Effector memory CD4-positive, alpha-beta T cell (primary cell): ENCODE results near the gene TMTC1.

Experiments
- DNase-seq, 3 donors: peaks; one replicate each; pipeline ENCODE4 v3.0.0-alpha.2; 2020
- H3K27ac ChIP-seq: 2 replicates; pipeline ENCODE4 v1.7.0; 2013; ENCODE audit warnings: mild to moderate bottlenecking, low read length, moderate library complexity; ENCODE audit not compliant: insufficient read depth, poor library complexity, severe bottlenecking
- H3K27me3 ChIP-seq: replicated peaks from 2 replicates; pipeline ENCODE4 v1.7.0; 2013; ENCODE audit warnings: mild to moderate bottlenecking, low read length; ENCODE audit not compliant: insufficient read depth, control insufficient read depth, poor library complexity, severe bottlenecking
- H3K36me3 ChIP-seq: 2 replicates; pipeline ENCODE4 v1.7.0; 2013; ENCODE audit warnings: mild to moderate bottlenecking, low read length, moderate library complexity; ENCODE audit not compliant: control insufficient read depth, insufficient read depth
- H3K4me1 ChIP-seq: 2 replicates; pipeline ENCODE4 v1.7.0; 2013; ENCODE audit warnings: low read length, mild to moderate bottlenecking; ENCODE audit not compliant: control insufficient read depth, insufficient read depth, poor library complexity, severe bottlenecking
- H3K4me3 ChIP-seq: 2 replicates; pipeline ENCODE4 v1.7.0; 2013; ENCODE audit warnings: low read length, low read depth, mild to moderate bottlenecking; ENCODE audit not compliant: insufficient read depth, poor library complexity, severe bottlenecking
- H3K9me3 ChIP-seq: 2 replicates; pipeline ENCODE4 v1.7.0; 2013; ENCODE audit warnings: mild to moderate bottlenecking, low read length, moderate library complexity; ENCODE audit not compliant: control insufficient read depth

Gene TMTC1

DNA sequence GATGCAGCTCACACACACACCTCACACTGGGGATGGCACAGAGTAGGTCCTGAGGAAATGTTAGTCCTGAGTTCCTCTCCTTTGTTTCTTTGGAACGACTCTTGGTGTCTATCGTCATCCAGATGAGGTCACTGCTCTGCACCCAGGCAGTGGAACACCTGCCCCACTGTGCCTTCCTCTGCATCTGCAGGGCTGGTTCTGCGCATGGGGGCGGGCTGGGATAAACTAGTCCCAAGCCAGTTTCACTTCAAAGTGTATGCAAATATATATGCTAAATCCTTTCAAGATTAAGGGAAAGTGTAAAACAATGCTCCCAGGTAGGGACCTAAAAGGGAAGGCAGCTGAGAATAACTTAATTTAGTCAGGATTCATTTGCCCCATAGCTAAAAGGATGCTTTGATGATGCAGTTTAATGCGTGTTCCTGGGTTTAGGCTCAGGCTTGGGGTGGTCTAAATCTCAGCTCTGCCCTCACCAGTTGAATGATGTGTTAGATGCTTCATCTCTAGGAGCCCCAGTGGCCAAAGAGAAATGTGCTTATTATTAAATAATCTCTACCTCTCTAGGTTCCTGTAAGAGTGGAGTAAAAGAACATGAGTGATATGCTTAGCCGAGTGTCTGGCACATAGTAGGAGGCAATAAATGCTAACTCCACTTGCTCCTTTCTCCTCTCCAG, 239.2 kb downstream of the TMTC1 start:
- Histone ChIP-seq H3K36me3 (no peaks in the 10 kb centered on the region), H3K27ac (no peak overlapping the region), H3K4me3 (no peak overlapping the region), H3K9me3 (no peaks in the 10 kb centered on the region), H3K27me3 (peaks cover 5% of the 10 kb centered on the region), H3K4me1 (no peaks in the 10 kb centered on the region)
- no peak for DNase-seq

DNA sequence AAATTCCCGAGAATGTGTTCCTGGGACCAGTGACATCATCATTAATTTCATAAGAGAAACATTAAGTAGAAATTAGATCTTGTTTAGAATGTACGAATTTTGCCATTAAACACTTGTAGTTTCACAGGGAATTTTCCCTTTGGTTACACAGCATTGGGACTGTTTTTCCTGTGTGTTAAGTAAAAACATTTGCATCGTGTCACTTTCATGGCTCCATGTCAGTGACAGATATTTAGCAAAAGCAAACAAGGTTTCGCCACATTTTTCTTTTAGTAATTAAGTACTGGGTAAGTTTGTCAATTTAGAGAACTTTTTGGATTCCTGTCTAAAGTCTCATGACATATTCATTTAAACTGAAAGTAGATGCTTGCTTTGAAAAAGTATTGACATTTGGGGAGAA, 240.7 kb downstream of the TMTC1 start:
- Histone ChIP-seq H3K27me3 (peaks cover 5% of the 10 kb centered on the region), H3K4me3 (no peak overlapping the region), H3K9me3 (no peaks in the 10 kb centered on the region), H3K4me1 (no peaks in the 10 kb centered on the region), H3K36me3 (no peaks in the 10 kb centered on the region), H3K27ac (no peak overlapping the region)
- DNase-seq: no peak

DNA sequence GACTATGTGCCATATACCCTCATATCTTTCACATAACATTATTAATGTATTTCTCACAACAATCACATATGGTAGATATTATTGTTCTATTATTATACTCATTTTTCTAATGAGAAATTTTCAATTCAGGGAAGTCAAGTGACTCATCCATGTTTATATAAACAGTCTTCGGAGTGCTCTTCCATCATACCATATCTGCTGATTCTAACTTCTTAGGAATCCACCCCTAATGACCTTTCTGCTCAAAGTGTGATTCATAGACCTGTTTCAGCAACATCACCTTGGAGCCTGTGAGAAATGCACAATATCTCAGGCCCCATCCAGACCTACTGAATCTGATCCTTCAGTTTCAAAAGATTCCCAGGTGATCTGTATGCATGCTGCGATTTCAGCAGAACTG, 246.4 kb downstream of the TMTC1 start:
- Histone ChIP-seq H3K36me3 (no peaks in the 10 kb centered on the region), H3K4me1 (no peaks in the 10 kb centered on the region), H3K4me3 (no peak overlapping the region), H3K9me3 (no peaks in the 10 kb centered on the region), H3K27ac (no peak overlapping the region), H3K27me3 (peaks cover under 1% of the 10 kb centered on the region)
- no peak for DNase-seq

DNA sequence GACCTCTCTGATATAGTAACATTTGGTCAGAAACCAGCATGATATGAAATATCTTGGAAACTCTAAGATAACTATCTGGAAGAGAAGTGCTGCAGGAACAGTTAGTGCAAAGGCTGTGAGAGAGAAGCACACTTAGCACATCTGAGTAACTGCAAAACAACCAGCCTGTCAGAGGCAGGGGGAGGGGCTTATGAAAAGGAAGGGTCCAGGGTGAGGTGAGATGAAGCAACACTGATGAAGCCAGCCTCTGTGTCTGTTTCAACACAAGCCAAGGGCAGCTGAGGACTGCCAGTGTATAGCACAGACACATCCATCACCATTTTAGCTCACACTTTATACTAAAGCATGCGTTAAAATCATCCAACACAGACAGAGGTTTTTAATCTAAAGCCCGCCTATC, 248.8 kb downstream of the TMTC1 start:
- Histone ChIP-seq H3K9me3 (no peaks in the 10 kb centered on the region), H3K4me3 (no peak overlapping the region), H3K27me3 (no peaks in the 10 kb centered on the region), H3K4me1 (no peaks in the 10 kb centered on the region), H3K27ac (no peak overlapping the region), H3K36me3 (no peaks in the 10 kb centered on the region)
- no peak for DNase-seq

DNA sequence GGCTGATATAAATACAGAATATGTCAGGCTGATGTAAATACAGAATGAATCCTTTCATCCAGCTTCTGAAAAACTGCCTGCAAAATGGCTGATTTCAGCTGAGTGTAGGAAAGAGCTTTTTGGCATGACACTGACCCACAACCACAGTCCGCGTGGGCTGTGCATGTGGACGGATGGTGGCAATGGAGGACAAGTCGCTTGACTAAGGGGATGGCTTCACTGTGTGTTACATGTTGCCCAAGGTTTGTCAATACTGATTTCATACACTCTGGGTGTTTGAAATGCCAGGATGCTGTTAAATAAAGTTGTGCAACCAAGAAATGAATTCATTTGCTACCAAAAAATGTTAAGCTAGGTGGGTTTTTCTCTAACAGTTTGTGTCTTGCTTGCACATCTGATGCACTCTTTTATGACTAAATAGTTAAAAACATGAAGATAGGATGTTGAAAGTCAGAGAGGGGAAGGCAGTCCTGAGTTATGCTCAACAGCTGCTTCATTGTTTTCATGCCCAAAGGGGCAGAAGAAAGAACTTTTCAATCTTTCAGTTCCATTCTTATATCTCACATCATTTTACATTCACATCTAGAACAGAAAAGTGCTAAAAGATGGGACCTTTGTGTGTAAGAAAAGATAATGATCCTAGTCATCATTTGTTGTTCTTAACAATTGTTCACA, 249.8 kb downstream of the TMTC1 start:
- Histone ChIP-seq H3K9me3 (no peaks in the 10 kb centered on the region), H3K36me3 (no peaks in the 10 kb centered on the region), H3K4me1 (no peaks in the 10 kb centered on the region), H3K4me3 (no peak overlapping the region), H3K27ac (no peak overlapping the region), H3K27me3 (no peaks in the 10 kb centered on the region)
- no peak for DNase-seq

DNA sequence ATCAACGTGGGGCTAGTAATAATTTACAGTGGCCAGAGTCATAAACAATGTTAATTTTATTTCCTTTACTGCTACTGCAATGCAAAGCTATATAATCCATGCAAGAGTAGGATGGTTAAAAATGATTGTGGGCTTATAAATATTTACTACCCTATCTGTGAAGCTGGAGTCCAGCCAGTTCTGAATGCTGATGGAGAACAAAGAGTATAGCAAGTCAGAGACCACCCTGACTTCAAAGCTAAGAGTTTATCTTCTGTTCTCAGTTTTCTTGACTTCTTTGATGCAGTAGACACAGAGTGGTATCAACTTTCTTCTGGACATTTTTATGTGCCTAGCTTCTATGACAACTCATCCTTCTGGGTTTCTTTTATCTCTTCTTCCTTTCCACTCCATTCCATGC, 252.3 kb downstream of the TMTC1 start:
- Histone ChIP-seq H3K27ac (no peak overlapping the region), H3K4me1 (no peaks in the 10 kb centered on the region), H3K4me3 (no peak overlapping the region), H3K27me3 (no peaks in the 10 kb centered on the region), H3K36me3 (no peaks in the 10 kb centered on the region), H3K9me3 (no peaks in the 10 kb centered on the region)
- no peak for DNase-seq

DNA sequence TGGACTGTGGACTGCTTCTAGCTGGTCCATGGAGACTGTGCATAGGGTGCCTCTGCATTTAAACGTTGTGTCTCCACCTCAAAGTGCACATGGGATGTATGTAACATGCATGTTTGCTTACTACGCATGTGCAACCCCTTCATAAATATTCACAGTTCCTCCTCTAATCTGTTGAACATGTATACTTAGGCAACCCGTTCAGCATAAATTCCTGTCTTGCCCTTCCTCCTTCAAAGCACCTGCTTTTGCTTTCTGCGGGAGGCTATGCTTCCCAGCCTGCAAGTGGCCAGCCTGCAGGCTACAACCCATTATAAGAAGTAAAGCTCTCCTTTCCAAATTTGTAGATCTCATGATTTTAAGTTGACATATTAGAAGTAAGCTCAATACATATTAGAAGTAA, 253.3 kb downstream of the TMTC1 start:
- Histone ChIP-seq H3K9me3 (no peaks in the 10 kb centered on the region), H3K4me1 (no peaks in the 10 kb centered on the region), H3K36me3 (no peaks in the 10 kb centered on the region), H3K27me3 (no peaks in the 10 kb centered on the region), H3K4me3 (no peak overlapping the region), H3K27ac (no peak overlapping the region)
- no peak for DNase-seq

DNA sequence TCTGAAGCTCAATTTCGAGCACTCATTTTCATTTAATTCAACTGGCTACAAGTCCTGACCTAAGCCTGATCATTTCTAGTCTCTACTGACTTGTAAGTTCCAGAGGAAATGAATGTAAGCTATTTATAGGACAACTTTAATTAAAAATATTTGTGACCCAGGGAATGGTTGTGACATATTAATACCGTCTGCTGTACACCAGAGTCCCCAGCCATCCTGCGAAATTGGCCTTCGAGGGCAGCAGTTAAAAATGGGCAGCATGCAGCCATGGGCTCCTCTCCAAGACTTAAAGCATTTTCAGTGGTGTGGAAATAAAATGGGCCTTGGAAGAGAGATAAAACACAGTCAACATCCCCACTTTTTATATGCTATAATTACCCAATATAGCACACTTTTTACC, 255.6 kb downstream of the TMTC1 start:
- Histone ChIP-seq H3K36me3 (no peaks in the 10 kb centered on the region), H3K9me3 (no peaks in the 10 kb centered on the region), H3K4me1 (no peaks in the 10 kb centered on the region), H3K27ac (no peak overlapping the region), H3K27me3 (no peaks in the 10 kb centered on the region), H3K4me3 (no peak overlapping the region)
- no peak for DNase-seq

DNA sequence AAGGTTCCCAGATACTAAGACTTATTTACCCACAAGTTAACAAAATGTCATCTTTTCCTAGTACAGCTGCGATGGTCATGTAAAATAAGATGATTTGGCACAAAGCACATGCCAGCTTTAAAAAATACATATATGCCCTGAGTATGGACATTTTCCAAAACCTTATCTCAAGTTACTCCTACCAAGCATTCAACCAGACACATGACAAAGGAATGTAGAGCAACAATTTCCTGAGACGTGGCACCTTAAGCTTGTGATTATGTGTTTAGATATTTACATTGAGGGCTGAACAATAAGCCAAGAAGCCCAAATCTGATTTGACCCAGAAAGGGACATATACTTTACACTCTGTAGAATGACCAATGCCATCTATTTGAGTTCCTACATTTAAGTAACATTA, 261.8 kb downstream of the TMTC1 start:
- no peaks in the 10 kb centered on the region for H3K27me3 ChIP-seq
- no peaks in the 10 kb centered on the region for H3K36me3 ChIP-seq
- no peaks in the 10 kb centered on the region for H3K4me1 ChIP-seq
- no peak for DNase-seq
- H3K4me3 ChIP-seq: no peak overlapping the region
- no peaks in the 10 kb centered on the region for H3K9me3 ChIP-seq
- H3K27ac ChIP-seq: no peak overlapping the region

DNA sequence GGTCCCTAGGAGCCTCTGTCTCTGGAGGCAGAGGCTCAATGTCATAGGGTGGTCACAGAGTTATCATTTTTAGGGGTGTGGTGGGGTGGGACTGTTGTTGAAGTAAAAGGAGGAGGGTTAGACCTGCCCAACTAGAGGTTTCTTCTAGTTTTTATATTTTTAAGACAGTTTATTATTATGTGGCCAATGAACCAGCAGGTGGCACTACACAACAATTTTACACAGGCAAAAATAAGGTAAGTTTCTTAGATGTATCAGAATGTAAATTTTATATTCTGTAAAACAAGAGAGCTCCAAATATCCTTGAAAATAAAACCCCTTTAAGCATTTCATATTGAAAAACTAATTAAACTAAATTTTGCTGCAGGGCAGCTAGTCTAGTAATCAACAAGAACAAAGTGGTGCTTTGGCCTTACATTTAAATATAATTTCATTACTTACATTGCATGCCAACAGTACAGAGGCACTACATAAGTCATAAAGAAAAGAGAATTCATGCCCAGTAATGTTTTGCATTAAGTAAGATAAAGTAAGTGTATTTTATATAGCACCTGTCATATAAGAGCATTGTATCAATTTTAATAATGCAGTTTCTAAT, 264.1 kb downstream of the TMTC1 start:
- no peaks in the 10 kb centered on the region for H3K9me3 ChIP-seq
- no peak overlapping the region for H3K27ac ChIP-seq
- no peak overlapping the region for H3K4me3 ChIP-seq
- peak in 1 of 3 donors; percentile 1 for DNase-seq
- no peaks in the 10 kb centered on the region for H3K36me3 ChIP-seq
- no peaks in the 10 kb centered on the region for H3K4me1 ChIP-seq
- H3K27me3 ChIP-seq: no peaks in the 10 kb centered on the region
